Measurements from ENCODE around the gene CEACAM8.

DNA sequence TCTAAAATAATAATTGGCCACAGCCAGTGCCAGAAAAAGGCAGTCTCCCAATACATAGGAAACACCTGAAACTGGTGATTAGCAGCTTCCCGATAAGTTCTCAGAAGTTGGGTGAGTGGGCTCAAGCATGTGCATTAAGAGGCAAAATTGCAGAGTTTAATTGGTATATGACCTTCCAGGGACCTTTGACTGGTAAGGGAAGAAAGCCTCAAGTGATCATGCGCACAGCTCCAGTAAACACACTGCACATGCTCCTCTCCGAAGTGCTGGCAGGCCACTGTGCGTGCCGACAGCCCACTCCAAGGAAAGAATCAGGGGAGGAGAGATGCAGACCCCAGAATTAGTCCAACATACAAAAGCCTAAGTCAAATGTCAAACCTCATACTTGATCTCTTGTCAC lies 18.9 kb upstream of the CEACAM8 start:
- TF ChIP-seq, protein P1, sequence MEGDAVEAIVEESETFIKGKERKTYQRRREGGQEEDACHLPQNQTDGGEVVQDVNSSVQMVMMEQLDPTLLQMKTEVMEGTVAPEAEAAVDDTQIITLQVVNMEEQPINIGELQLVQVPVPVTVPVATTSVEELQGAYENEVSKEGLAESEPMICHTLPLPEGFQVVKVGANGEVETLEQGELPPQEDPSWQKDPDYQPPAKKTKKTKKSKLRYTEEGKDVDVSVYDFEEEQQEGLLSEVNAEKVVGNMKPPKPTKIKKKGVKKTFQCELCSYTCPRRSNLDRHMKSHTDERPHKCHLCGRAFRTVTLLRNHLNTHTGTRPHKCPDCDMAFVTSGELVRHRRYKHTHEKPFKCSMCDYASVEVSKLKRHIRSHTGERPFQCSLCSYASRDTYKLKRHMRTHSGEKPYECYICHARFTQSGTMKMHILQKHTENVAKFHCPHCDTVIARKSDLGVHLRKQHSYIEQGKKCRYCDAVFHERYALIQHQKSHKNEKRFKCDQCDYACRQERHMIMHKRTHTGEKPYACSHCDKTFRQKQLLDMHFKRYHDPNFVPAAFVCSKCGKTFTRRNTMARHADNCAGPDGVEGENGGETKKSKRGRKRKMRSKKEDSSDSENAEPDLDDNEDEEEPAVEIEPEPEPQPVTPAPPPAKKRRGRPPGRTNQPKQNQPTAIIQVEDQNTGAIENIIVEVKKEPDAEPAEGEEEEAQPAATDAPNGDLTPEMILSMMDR (conservative IDR thresholded peaks at IDR 0.05; ENCODE audit: low read depth, low read length) = no peak
- no peak for TF ChIP-seq EZH2 (IDR thresholded peaks at IDR 0.05; ENCODE audit: low read length, unreplicated experiment)
- TF ChIP-seq EZH2phosphoT487 (IDR thresholded peaks at IDR 0.05; ENCODE audit: borderline replicate concordance, low read length) = no peak

All from PC-3 (cell line).